Activated CD8-positive, alpha-beta T cell treated with anti-CD3 and anti-CD28 coated beads for 36 hours (primary cell): Measurements from ENCODE around the gene SHFL. TPM values are rescaled to one million over a fixed set of nuclear protein-coding genes. Genes with fewer than 3 reads are reported as not detected.

Experiments used
- ATAC-seq: fragments of 200-7000 bp; cut with Tn5 transposase; one replicate; pipeline ENCODE4 v1.10.0; 2021; ENCODE audit warnings: mild to moderate bottlenecking, moderate library complexity
- CTCF ChIA-PET: fragments of 350-600 bp; sonication (Branson Sonifier 250); formaldehyde crosslinking; loops from one replicate; lab custom pipeline; 2021; ENCODE audit warnings: antibody characterized with exemption; lab: Charles Lee
- POLR2A ChIA-PET: fragments of 350-600 bp; sonication (Branson Sonifier 250); formaldehyde crosslinking; loops from one replicate; lab custom pipeline; 2021; ENCODE audit warnings: antibody characterized with exemption; lab: Charles Lee
- DNase-seq: peaks from one replicate; pipeline ENCODE4 v3.0.0-alpha.2; 2020
- H3K27ac Mint-ChIP-seq: one replicate; pipeline ENCODE4 v1.8.0; 2021; ENCODE audit warnings: mild to moderate bottlenecking, mixed read lengths
- H3K27me3 Mint-ChIP-seq: one replicate; pipeline ENCODE4 v1.8.0; 2021; ENCODE audit warnings: mixed read lengths
- H3K36me3 Mint-ChIP-seq: one replicate; pipeline ENCODE4 v1.8.0; 2021; ENCODE audit warnings: low read depth, mixed read lengths
- H3K4me1 Mint-ChIP-seq: one replicate; pipeline ENCODE4 v1.8.0; 2021; ENCODE audit warnings: low read depth, mixed read lengths
- H3K4me3 Mint-ChIP-seq: one replicate; pipeline ENCODE4 v1.8.0; 2021; ENCODE audit warnings: mild to moderate bottlenecking, moderate library complexity, mixed read lengths
- H3K9me3 Mint-ChIP-seq: one replicate; pipeline ENCODE4 v1.8.0; 2021; ENCODE audit warnings: mixed read lengths
- CTCF ChIP-seq: fragments of 200-600 bp; IDR thresholded peaks from one replicate; pipeline ENCODE4 v1.8.0; 2022; ENCODE audit warnings: antibody characterized with exemption, mild to moderate bottlenecking
- intact Hi-C: fragments of 100-400 bp; cut with micrococcal nuclease; formaldehyde crosslinking; loops from one replicate; pipeline ENCODE4 v1.10.0; 2022
- total RNA-seq, 2 experiments: library from RNA; stranded (reverse); gene quantifications; one replicate each; pipeline ENCODE4 v1.2.3, GENCODE V29; 2021

SHFL gene
- total RNA-seq, 2 experiments from 2014 or later = 45.6 to 49.5 TPM

- H3K27me3 Mint-ChIP-seq = no peaks in the 10 kb centered on the region
- TF ChIP-seq CTCF = no peak
- ChIA-PET POLR2A (interaction anchor here (0.6 to 2.0 kb wide), 5 partner anchors 18 to 76 kb away, joined by 3 to 6 read pairs (median 3); no protein-coding TSS in a partner anchor), CTCF (interaction anchor here (1.2 kb wide), 1 partner anchor 48 kb away, joined by 3 read pairs; no protein-coding TSS in a partner anchor)
- peaks cover 31% of the 10 kb centered on the region for H3K36me3 Mint-ChIP-seq
- H3K4me1 Mint-ChIP-seq = no peaks in the 10 kb centered on the region
- intact Hi-C loops = no loop called here
- no peak for DNase-seq
- H3K9me3 Mint-ChIP-seq = no peaks in the 10 kb centered on the region
- peak overlapping the region; percentile 45 for H3K27ac Mint-ChIP-seq
- no peak for ATAC-seq
- no peak overlapping the region for H3K4me3 Mint-ChIP-seq
Measured at GRCh38 chr19:10132905-10133304, 46.8 kb downstream of the SHFL start.

- intact Hi-C loops = no loop called here
- ATAC-seq = no peak
- Mint-ChIP-seq H3K27me3 (no peaks in the 10 kb centered on the region), H3K9me3 (no peaks in the 10 kb centered on the region), H3K27ac (no peak overlapping the region), H3K36me3 (peaks cover 35% of the 10 kb centered on the region), H3K4me1 (no peaks in the 10 kb centered on the region), H3K4me3 (no peak overlapping the region)
- ChIA-PET CTCF (no interaction called here), POLR2A (interaction anchor here (0.6 to 2.0 kb wide), 4 partner anchors 19 to 53 kb away, joined by 3 to 6 read pairs (median 4); no protein-coding TSS in a partner anchor)
- DNase-seq = no peak
- no peak for TF ChIP-seq CTCF
Measured at GRCh38 chr19:10133596-10133995, 47.5 kb downstream of the SHFL start.

GRCh38 chr19:10134040-10134439, 47.9 kb downstream of the SHFL start:
- DNase-seq (no peak), ATAC-seq (no peak)
- Mint-ChIP-seq H3K36me3 (peaks cover 35% of the 10 kb centered on the region), H3K4me1 (no peaks in the 10 kb centered on the region), H3K9me3 (no peaks in the 10 kb centered on the region), H3K27me3 (no peaks in the 10 kb centered on the region), H3K27ac (no peak overlapping the region), H3K4me3 (no peak overlapping the region)
- POLR2A ChIA-PET = interaction anchor here (0.8 to 2.0 kb wide), 3 partner anchors 14 to 27 kb away, joined by 3 to 6 read pairs (median 4); partner anchors contain the start of gene EIF3G
- CTCF ChIA-PET = no interaction called here
- TF ChIP-seq CTCF = no peak
- intact Hi-C loops = no loop called here

GRCh38 chr19:10135551-10136334, 49.6 kb downstream of the SHFL start:
- DNase-seq = no peak
- Mint-ChIP-seq H3K4me1 (no peaks in the 10 kb centered on the region), H3K9me3 (no peaks in the 10 kb centered on the region), H3K27me3 (no peaks in the 10 kb centered on the region), H3K4me3 (no peak overlapping the region), H3K36me3 (peaks cover 42% of the 10 kb centered on the region), H3K27ac (no peak overlapping the region)
- ChIA-PET POLR2A (interaction anchor here (0.6 to 1.1 kb wide), 2 partner anchors 31 to 201 kb away, joined by 3 read pairs; no protein-coding TSS in a partner anchor), CTCF (no interaction called here)
- intact Hi-C loops = no loop called here
- no peak for TF ChIP-seq CTCF
- ATAC-seq = no peak

- Mint-ChIP-seq H3K4me3 (no peak overlapping the region), H3K27ac (no peak overlapping the region), H3K9me3 (no peaks in the 10 kb centered on the region), H3K4me1 (peaks cover 4% of the 10 kb centered on the region), H3K36me3 (peaks cover 49% of the 10 kb centered on the region), H3K27me3 (no peaks in the 10 kb centered on the region)
- ChIA-PET CTCF (no interaction called here), POLR2A (interaction anchor here (1.1 to 1.3 kb wide), 2 partner anchors 30 to 53 kb away, joined by 3 to 4 read pairs; no protein-coding TSS in a partner anchor)
- ATAC-seq (no peak), DNase-seq (no peak)
- no peak for TF ChIP-seq CTCF
- intact Hi-C loops = no loop called here
Measured at GRCh38 chr19:10136936-10137335, 50.8 kb downstream of the SHFL start.
